Ascending aorta (tissue), 2 donors: ENCODE data around the gene SNX18. TPM values are rescaled to one million over a fixed set of nuclear protein-coding genes. Genes with fewer than 3 reads are reported as not detected.

Experiments
- DNase-seq, 2 donors: peaks; one replicate each; pipeline ENCODE4 v3.0.0-alpha.2; 2019; ENCODE audit warnings: low spot score in 2 of 2
- H3K27ac ChIP-seq, 2 donors: fragments of 200-600 bp; sonication (generic); one replicate each; pipeline ENCODE4 v1.5.1; 2016 to 2017; ENCODE audit warnings: mild to moderate bottlenecking in 1 of 2
- H3K27me3 ChIP-seq: fragments of 200-600 bp; sonication (generic); one replicate; pipeline ENCODE4 v1.5.1; 2017
- H3K36me3 ChIP-seq, 2 donors: fragments of 200-600 bp; sonication (generic); one replicate each; pipeline ENCODE4 v1.5.1; 2016
- H3K4me1 ChIP-seq, 2 donors: fragments of 200-600 bp; sonication (generic); one replicate each; pipeline ENCODE4 v1.5.1; 2016 to 2017; ENCODE audit warnings: mild to moderate bottlenecking in 1 of 2
- H3K4me3 ChIP-seq, 2 donors: fragments of 200-600 bp; sonication (generic); one replicate each; pipeline ENCODE4 v1.5.1; 2016 to 2017; ENCODE audit warnings: mild to moderate bottlenecking in 1 of 2
- H3K9me3 ChIP-seq, 2 donors: fragments of 200-600 bp; sonication (generic); one replicate each; pipeline ENCODE4 v1.5.1; 2016
- intact Hi-C: fragments of 100-400 bp; cut with DNase I; formaldehyde crosslinking; loops from one replicate; pipeline ENCODE4 v1.15.1; 2023
- total RNA-seq: library from RNA; depleted of rRNA; stranded (reverse); fragments of >200 nt; gene quantifications from one replicate; pipeline ENCODE4 v1.1.0, GENCODE V29; 2016
- TF ChIP-seq, protein P1 (sequence below), 3 experiments: fragments of 200-600 bp in 2 of 3; fragments of 450-650 bp in 1 of 3; sonication (generic) in 2 of 3; IDR thresholded peaks; one replicate each; pipeline ENCODE4 v1.5.1; 2016 to 2019; ENCODE audit warnings: antibody characterized with exemption in 3 of 3, mild to moderate bottlenecking in 1 of 3, moderate library complexity in 1 of 3

The SNX18 gene
- total RNA-seq, 1 donor from 2014 or later: 200 TPM

GRCh38 chr5:54580997-54581811 lies 63.6 kb downstream of the SNX18 start:
- TF ChIP-seq, protein P1, sequence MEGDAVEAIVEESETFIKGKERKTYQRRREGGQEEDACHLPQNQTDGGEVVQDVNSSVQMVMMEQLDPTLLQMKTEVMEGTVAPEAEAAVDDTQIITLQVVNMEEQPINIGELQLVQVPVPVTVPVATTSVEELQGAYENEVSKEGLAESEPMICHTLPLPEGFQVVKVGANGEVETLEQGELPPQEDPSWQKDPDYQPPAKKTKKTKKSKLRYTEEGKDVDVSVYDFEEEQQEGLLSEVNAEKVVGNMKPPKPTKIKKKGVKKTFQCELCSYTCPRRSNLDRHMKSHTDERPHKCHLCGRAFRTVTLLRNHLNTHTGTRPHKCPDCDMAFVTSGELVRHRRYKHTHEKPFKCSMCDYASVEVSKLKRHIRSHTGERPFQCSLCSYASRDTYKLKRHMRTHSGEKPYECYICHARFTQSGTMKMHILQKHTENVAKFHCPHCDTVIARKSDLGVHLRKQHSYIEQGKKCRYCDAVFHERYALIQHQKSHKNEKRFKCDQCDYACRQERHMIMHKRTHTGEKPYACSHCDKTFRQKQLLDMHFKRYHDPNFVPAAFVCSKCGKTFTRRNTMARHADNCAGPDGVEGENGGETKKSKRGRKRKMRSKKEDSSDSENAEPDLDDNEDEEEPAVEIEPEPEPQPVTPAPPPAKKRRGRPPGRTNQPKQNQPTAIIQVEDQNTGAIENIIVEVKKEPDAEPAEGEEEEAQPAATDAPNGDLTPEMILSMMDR (IDR thresholded peaks at IDR 0.05): no peak
- no peak overlapping the region for H3K4me3 ChIP-seq

GRCh38 chr5:54581831-54582548 lies 64.4 kb downstream of the SNX18 start:
- intact Hi-C loops: loop anchor here (5.0 kb wide), 1 partner anchor 60 kb away; no protein-coding TSS in a partner anchor
- no peak for DNase-seq
- Histone ChIP-seq H3K4me3 (no peak overlapping the region), H3K27me3 (no peaks in the 10 kb centered on the region), H3K27ac (peak overlapping the region; percentile 76 to 80), H3K9me3 (no peaks in the 10 kb centered on the region), H3K36me3 (no peaks in the 10 kb centered on the region), H3K4me1 (peaks cover 0 to 28% of the 10 kb centered on the region in 2 donors)
- TF ChIP-seq, protein P1 (IDR thresholded peaks at IDR 0.05): no peak

More at GRCh38 chr5:54580997-54581811, 63.6 kb downstream of the SNX18 start:
- Histone ChIP-seq H3K36me3 (no peaks in the 10 kb centered on the region), H3K9me3 (no peaks in the 10 kb centered on the region), H3K27ac (peak overlapping the region; percentile 76 to 80), H3K27me3 (no peaks in the 10 kb centered on the region), H3K4me1 (peaks cover 0 to 28% of the 10 kb centered on the region in 2 donors)
- DNase-seq: no peak
- intact Hi-C loops: loop anchor here (5.0 kb wide), 1 partner anchor 59 kb away; no protein-coding TSS in a partner anchor

DNA sequence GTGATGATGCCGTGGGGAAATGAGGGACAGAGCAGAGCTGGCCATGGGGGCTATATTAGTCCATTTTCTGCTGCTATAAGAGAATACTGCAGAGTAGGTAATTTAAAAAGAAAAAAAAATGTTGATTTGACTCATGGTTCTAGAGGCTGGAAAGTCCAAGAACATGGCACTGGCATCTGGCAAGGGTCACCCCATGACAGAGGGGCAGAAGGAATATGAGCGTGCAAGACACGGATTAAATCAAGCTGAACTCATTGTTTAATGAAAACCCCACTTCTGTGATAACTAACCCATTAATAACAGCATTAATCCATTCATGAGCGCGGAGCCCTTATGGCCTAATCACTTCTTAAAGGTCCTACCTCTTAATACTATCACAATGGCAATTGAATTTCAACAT lies 68.8 kb downstream of the SNX18 start:
- no peak overlapping the region for H3K27ac ChIP-seq
- H3K4me1 ChIP-seq: peaks cover 0 to 15% of the 10 kb centered on the region in 2 donors
- H3K4me3 ChIP-seq: no peak overlapping the region
- H3K36me3 ChIP-seq: no peaks in the 10 kb centered on the region
- intact Hi-C loops: no loop called here
- H3K27me3 ChIP-seq: no peaks in the 10 kb centered on the region
- TF ChIP-seq, protein P1 (IDR thresholded peaks at IDR 0.05): no peak
- no peak for DNase-seq
- no peaks in the 10 kb centered on the region for H3K9me3 ChIP-seq

GRCh38 chr5:54589786-54590185 lies 72.2 kb downstream of the SNX18 start:
- Histone ChIP-seq H3K4me3 (no peak overlapping the region), H3K27ac (no peak overlapping the region), H3K36me3 (no peaks in the 10 kb centered on the region), H3K9me3 (no peaks in the 10 kb centered on the region), H3K4me1 (no peaks in the 10 kb centered on the region), H3K27me3 (no peaks in the 10 kb centered on the region)
- DNase-seq: no peak
- intact Hi-C loops: no loop called here
- TF ChIP-seq, protein P1 (IDR thresholded peaks at IDR 0.05): no peak

DNA sequence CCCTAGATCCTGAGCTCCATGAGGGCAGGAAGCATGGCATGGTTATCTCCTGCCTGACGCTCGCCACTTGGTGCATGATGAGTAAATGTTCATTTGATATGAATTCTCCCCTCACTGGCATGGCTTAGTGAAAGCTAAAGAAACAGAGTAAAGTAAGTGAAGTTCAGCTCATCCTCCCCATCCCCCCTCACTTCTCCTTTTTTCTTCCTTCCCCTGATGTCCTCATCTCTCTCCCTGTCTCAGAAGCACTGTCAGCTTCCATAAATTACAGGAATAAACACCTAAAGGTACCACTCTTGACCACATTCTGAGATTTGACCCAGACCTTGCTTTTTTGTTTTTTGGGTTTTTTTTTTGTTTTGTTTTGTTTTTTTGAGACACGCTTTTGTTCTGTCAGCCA lies 73.3 kb downstream of the SNX18 start:
- Histone ChIP-seq H3K36me3 (no peaks in the 10 kb centered on the region), H3K4me1 (no peaks in the 10 kb centered on the region), H3K27ac (no peak overlapping the region), H3K27me3 (no peaks in the 10 kb centered on the region), H3K9me3 (no peaks in the 10 kb centered on the region), H3K4me3 (no peak overlapping the region)
- intact Hi-C loops: no loop called here
- DNase-seq: no peak
- TF ChIP-seq, protein P1 (IDR thresholded peaks at IDR 0.05): no peak
